K562 (cell line): ENCODE measurements around the gene MLST8. TPM values are rescaled to one million over a fixed set of nuclear protein-coding genes. Genes with fewer than 3 reads are reported as not detected.

ENCODE experiments used
- KAT7 ChIP-seq: sonication (generic); formaldehyde crosslinking; IDR thresholded peaks from 2 replicates; pipeline ENCODE4 v1.8.0; 2022; ENCODE audit warnings: missing genetic modification reagents, mild to moderate bottlenecking, borderline replicate concordance
- MXI1 ChIP-seq: IDR thresholded peaks from 2 replicates; pipeline ENCODE4 v1.6.1; 2011; ENCODE audit warnings: low read depth, mild to moderate bottlenecking, improper control_type of control experiment, low read length
- MYNN ChIP-seq, 2 experiments: sonication (generic); formaldehyde crosslinking in 1 of 2; IDR thresholded peaks; 2 replicates each; pipeline versions ENCODE4 v1.5.0 to v1.6.1; 2016 to 2020; ENCODE audit warnings: antibody characterized with exemption in 1 of 2, missing genetic modification reagents in 1 of 2
- NRF1 ChIP-seq, 2 experiments: fragments of 450-650 bp; IDR thresholded peaks in 1 of 2; conservative IDR thresholded peaks in 1 of 2; 2 replicates each; pipeline ENCODE4 v1.6.1; 2014; ENCODE audit warnings: mild to moderate bottlenecking in 2 of 2
- POLR2G ChIP-seq: fragments of 200-400 bp; formaldehyde crosslinking; IDR thresholded peaks from 2 replicates; pipeline ENCODE4 v1.6.1; 2017; ENCODE audit warnings: low read depth, mild to moderate bottlenecking, antibody characterized with exemption, low read length, moderate library complexity
- RBFOX2 ChIP-seq: fragments of 200-400 bp; formaldehyde crosslinking; IDR thresholded peaks from 2 replicates; pipeline ENCODE4 v1.6.1; 2017; ENCODE audit warnings: low read depth, mild to moderate bottlenecking, low read length, moderate library complexity
- SIN3A ChIP-seq, 2 experiments: fragments of 150-350 bp in 1 of 2; IDR thresholded peaks; 2 replicates each; pipeline ENCODE4 v1.6.1; 2011 to 2016; ENCODE audit warnings: borderline replicate concordance in 2 of 2, low read depth in 2 of 2, low read length in 2 of 2, mild to moderate bottlenecking in 2 of 2, moderate library complexity in 2 of 2; ENCODE audit not compliant: control insufficient read depth in 1 of 2
- XRCC4 ChIP-seq: IDR thresholded peaks from one replicate; pipeline ENCODE4 v1.6.1; 2011; ENCODE audit not compliant: insufficient read depth, insufficient read length; ENCODE audit errors: extremely low read depth
- polyA plus RNA-seq, 8 experiments: library from polyadenylated mRNA; depleted of rRNA in 4 of 8; stranded (reverse) in 5 of 8; unstranded in 3 of 8; fragments of >200 nt; fragmentation: Nextera tagmentation in 2 of 8; fragmentation: Illumina TruSeq in 1 of 8; extraction: Ambion mirVana in 2 of 8; extraction: Trizol in 1 of 8; gene quantifications; 2 replicates each; pipeline versions ENCODE4 v1.2.1 to v1.2.3, GENCODE V29; 2011 to 2014; ENCODE audit warnings: inconsistent platforms in 1 of 8, missing spikeins in 1 of 8
- total RNA-seq, 7 experiments: library from RNA; depleted of rRNA in 6 of 7; stranded (reverse); fragments of >200 nt in 6 of 7; fragmentation: Illumina TruSeq in 2 of 7; extraction: Trizol in 2 of 7; gene quantifications; 2 replicates each; pipeline versions ENCODE4 v1.2.1 to v1.2.3, GENCODE V29; 2011 to 2021; ENCODE audit warnings: low replicate concordance in 1 of 7
- TF ChIP-seq, protein P1 (sequence below), 2 experiments: fragments of 450-650 bp in 1 of 2; sonication (generic) in 1 of 2; formaldehyde crosslinking in 1 of 2; IDR thresholded peaks; 2 replicates each; pipeline versions ENCODE4 v1.7.1 to v1.9.0; 2016 to 2022; ENCODE audit warnings: inconsistent platforms in 1 of 2, mild to moderate bottlenecking in 1 of 2, missing genetic modification reagents in 1 of 2
- TF ChIP-seq, protein P2 (sequence below): fragments of 450-650 bp; IDR thresholded peaks from 2 replicates; pipeline ENCODE4 v1.6.1; 2017; ENCODE audit warnings: antibody characterized with exemption, mild to moderate bottlenecking

The MLST8 gene
- total and polyA plus RNA-seq, 9 of the 15 experiments (the other 6 are each of a cell fraction or from before 2014, with no cell fraction given), result 1.5 to 116 (median 43.3) TPM

DNA sequence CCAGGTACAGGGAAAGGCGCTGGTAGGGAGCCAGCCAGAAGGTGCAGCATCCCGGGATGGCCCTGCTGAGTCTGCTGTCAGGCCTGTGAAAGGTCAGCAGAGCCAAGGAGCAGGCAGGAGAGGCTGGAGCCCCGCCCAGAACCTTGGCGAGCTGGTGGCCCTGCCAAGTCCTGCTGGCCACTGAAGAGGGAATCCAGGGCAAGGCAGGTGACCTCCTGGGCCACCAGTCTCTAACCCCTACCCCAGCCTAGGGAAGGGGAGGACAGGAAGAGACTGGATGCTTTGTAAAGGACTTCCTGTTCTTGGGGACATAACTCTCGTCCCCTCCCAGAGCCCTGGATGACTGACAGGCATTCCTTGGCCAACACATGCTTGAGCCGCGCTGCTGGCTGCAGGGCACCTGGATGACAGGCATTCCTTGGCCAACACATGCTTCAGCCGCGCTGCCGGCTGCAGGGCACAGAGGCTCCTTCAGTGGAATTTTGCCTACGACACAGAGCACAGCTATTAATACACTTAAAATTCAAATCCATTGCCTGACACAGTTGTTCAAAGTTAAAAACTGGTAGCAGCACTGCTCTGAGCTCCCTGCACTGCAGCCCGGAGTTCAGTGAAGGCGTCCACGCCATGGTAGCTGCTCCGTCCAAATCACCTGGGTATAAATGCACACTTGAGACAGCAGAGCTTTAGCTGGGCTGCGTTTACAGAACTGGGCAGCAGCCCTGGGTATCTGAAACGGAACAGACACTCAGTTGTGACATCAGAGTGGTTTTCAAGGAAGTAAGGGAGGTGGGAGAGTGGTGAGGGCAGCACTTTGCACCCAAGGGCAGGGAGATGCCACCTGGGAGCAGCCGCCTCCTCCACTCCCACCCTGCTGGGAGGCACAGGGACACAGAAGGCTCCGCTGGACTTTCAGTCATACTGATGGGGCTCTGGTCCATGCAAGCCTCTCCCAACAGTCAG, 7.4 kb downstream of the MLST8 start (continued):
- TF ChIP-seq, protein P1, sequence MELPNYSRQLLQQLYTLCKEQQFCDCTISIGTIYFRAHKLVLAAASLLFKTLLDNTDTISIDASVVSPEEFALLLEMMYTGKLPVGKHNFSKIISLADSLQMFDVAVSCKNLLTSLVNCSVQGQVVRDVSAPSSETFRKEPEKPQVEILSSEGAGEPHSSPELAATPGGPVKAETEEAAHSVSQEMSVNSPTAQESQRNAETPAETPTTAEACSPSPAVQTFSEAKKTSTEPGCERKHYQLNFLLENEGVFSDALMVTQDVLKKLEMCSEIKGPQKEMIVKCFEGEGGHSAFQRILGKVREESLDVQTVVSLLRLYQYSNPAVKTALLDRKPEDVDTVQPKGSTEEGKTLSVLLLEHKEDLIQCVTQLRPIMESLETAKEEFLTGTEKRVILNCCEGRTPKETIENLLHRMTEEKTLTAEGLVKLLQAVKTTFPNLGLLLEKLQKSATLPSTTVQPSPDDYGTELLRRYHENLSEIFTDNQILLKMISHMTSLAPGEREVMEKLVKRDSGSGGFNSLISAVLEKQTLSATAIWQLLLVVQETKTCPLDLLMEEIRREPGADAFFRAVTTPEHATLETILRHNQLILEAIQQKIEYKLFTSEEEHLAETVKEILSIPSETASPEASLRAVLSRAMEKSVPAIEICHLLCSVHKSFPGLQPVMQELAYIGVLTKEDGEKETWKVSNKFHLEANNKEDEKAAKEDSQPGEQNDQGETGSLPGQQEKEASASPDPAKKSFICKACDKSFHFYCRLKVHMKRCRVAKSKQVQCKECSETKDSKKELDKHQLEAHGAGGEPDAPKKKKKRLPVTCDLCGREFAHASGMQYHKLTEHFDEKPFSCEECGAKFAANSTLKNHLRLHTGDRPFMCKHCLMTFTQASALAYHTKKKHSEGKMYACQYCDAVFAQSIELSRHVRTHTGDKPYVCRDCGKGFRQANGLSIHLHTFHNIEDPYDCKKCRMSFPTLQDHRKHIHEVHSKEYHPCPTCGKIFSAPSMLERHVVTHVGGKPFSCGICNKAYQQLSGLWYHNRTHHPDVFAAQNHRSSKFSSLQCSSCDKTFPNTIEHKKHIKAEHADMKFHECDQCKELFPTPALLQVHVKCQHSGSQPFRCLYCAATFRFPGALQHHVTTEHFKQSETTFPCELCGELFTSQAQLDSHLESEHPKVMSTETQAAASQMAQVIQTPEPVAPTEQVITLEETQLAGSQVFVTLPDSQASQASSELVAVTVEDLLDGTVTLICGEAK (IDR thresholded peaks at IDR 0.05), result peak; percentile 58; the same call in 1 of the 2 replicates
- TF ChIP-seq, protein P1 (CRISPR knock-in tag; IDR thresholded peaks at IDR 0.05), result no peak
- peak; percentile 63 for TF ChIP-seq MXI1
- 0 out of 2 replicates have a peak, but pooled peaks have one; percentile 61 for TF ChIP-seq KAT7 (CRISPR knock-in tag)
- TF ChIP-seq, protein P2, sequence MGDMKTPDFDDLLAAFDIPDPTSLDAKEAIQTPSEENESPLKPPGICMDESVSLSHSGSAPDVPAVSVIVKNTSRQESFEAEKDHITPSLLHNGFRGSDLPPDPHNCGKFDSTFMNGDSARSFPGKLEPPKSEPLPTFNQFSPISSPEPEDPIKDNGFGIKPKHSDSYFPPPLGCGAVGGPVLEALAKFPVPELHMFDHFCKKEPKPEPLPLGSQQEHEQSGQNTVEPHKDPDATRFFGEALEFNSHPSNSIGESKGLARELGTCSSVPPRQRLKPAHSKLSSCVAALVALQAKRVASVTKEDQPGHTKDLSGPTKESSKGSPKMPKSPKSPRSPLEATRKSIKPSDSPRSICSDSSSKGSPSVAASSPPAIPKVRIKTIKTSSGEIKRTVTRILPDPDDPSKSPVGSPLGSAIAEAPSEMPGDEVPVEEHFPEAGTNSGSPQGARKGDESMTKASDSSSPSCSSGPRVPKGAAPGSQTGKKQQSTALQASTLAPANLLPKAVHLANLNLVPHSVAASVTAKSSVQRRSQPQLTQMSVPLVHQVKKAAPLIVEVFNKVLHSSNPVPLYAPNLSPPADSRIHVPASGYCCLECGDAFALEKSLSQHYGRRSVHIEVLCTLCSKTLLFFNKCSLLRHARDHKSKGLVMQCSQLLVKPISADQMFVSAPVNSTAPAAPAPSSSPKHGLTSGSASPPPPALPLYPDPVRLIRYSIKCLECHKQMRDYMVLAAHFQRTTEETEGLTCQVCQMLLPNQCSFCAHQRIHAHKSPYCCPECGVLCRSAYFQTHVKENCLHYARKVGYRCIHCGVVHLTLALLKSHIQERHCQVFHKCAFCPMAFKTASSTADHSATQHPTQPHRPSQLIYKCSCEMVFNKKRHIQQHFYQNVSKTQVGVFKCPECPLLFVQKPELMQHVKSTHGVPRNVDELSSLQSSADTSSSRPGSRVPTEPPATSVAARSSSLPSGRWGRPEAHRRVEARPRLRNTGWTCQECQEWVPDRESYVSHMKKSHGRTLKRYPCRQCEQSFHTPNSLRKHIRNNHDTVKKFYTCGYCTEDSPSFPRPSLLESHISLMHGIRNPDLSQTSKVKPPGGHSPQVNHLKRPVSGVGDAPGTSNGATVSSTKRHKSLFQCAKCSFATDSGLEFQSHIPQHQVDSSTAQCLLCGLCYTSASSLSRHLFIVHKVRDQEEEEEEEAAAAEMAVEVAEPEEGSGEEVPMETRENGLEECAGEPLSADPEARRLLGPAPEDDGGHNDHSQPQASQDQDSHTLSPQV, result peak; percentile 26; the same call in 1 of the 2 replicates
- peak; percentile 69 for TF ChIP-seq POLR2G
- peak; percentile 52 for TF ChIP-seq RBFOX2
- no peak for TF ChIP-seq XRCC4
- TF ChIP-seq MYNN (IDR thresholded peaks at IDR 0.05), result no peak
- no peak for TF ChIP-seq MYNN (CRISPR knock-in tag; IDR thresholded peaks at IDR 0.05)
- TF ChIP-seq SIN3A (IDR thresholded peaks at IDR 0.05; ENCODE audit: borderline replicate concordance in 2 of 2, control insufficient read depth in 1 of 2, low read depth in 2 of 2, low read length in 2 of 2), result peak in 1 of 2 experiments; percentile 57; a peak in 2 of 4 replicates
- peak in 1 of 2 experiments; percentile 23; a peak in 2 of 4 replicates for TF ChIP-seq NRF1 (conservative IDR thresholded peaks at IDR 0.05 in 1 of 2, IDR thresholded peaks at IDR 0.05 in 1 of 2)
